NOMO-1 (cell line): ENCODE results near the gene ARFRP1.
"Not testable (repeated sequence)": the region's sequence is repeated elsewhere in the genome, so short reads cannot be mapped to it uniquely, and the experiment has no call there.

ENCODE experiments used
- DNase-seq, 2 experiments: peaks; one replicate each; lab custom pipeline; 2025; ENCODE audit not compliant: unreplicated experiment in 2 of 2; lab: John Stamatoyannopoulos, UW

The ARFRP1 gene

GRCh38 chr20:63679799-63680305, 27.9 kb downstream of the ARFRP1 start:
- no peak for DNase-seq

DNA sequence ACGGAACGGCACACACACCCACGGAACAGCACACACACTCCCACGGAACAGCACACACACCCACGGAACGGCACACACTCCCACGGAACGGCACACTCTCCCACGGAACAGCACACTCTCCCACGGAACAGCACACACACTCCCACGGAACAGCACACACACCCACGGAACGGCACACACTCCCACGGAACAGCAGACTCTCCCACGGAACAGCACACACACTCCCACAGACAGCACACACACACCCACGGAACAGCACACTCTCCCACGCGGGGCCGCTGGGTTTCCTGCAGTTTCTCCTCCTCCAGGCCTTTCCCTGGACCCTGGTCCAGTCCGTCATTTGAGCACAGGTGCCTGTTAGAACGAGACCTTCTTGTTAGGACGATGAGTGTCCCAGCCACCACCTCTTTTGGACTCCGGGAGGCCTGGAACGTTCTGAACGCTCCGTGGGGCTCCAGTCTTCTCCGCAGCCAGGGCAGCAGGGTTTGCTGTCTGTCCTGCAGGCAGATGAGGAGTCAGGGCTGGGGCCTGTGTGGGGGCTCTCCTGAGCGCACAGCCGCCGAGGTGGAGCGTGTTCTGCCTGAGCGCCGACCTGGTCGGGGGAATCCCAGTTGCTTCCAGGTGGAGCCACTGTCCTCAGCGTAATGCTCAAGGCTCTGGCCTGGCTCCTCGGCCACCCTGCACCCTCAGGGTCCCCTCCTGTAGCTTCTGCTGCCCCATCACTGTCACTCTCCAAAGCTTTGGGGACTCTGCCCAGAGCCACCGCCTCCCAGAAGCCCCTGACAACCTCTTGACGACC, 28.9 kb downstream of the ARFRP1 start:
- DNase-seq, result no peak

DNA sequence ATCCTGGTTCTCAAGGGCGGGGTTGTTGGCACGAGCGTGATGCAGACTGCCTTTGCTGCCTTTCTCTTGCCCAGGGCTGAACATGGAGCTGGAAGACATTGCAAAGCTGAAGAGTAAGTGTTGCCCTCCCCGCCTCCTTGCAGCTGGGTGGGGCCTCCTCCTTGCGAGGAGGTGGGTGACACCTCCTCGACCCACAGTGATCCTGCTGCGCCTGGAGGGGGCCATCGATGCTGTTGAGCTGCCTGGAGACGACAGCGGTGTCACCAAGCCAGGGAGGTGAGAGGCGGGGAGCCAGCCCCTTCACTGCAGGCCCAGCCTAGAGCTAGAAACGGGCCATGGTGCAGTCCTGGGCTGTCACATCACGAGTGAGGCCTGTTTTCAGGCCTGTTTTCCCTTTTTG, 29.7 kb downstream of the ARFRP1 start:
- no peak for DNase-seq

DNA sequence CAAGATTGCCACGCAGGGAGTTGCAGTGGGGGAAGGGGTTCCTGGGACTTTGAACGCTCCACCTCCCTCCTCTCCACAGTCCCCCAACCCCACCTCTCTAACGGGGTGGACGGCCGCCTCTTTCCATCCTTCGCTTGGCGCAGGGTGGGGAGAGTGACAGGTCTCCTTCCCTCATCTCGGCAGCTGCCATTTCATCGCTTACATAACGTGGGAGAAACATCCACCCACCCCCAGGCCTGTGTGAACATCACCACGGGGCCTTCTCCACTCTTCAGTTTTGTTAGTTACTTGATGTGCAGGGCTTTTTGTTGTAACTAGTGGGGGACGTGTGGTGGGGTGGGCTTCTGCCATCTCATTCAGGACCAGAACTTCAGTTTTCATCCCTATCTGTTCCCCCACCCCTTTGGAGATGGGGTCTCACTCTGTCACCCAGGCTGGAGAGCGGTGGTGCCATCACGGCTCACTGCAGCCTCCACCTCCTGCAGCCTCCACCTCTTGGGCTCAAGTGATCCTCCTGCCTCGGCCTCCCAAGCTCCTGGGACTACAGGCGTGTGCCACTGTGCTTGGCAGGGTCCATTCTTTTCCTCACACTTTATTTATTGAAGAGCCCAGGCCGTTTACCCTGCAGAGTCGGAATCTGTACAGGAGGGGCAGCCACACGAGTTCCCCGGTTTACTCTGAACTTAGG, 32.0 kb downstream of the ARFRP1 start:
- no peak for DNase-seq

- no peak for DNase-seq
Observed at GRCh38 chr20:63673951-63674350, 33.8 kb downstream of the ARFRP1 start.

DNA sequence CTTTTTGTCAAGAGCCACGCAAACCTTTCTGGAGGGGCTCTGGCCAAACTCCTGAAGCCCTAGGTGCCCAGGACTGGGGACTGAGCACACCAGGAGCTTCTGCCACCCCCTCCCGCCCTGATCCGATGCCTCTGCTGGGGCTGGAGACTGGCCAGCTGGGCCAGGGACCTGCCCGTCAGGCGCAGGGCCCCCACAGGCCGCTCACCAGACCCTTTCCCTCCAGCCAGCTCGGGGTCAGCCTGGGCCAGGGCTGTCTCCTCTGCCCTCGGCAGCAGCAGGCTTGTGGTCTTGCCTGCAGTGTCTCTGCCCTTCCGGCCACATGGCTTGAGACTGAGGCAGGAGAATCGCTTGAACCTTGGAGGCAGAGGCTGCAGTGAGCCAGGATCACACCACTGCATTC, 35.1 kb downstream of the ARFRP1 start:
- DNase-seq, result no peak

DNA sequence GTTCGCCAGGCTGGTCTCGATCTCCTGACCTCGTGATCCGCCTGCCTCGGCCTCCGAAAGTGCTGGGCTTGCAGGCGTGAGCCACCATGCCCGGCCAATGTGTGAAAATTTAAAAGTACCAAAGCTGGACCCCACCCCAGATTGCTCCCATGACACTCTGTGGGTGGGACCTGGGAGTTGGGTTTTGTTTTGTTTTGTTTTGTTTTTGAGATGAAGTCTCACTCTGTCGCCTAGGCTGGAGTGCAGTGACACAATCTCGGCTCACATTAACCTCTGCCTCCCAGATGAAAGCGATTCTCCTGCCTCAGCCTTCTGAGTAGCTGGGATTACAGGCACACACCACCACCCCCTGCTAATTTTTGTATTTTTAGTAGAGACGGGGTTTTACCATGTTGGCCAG, 36.1 kb downstream of the ARFRP1 start:
- DNase-seq, result not testable (repeated sequence)

- DNase-seq, result no peak
Observed at GRCh38 chr20:63668351-63668750, 39.4 kb downstream of the ARFRP1 start.

DNA sequence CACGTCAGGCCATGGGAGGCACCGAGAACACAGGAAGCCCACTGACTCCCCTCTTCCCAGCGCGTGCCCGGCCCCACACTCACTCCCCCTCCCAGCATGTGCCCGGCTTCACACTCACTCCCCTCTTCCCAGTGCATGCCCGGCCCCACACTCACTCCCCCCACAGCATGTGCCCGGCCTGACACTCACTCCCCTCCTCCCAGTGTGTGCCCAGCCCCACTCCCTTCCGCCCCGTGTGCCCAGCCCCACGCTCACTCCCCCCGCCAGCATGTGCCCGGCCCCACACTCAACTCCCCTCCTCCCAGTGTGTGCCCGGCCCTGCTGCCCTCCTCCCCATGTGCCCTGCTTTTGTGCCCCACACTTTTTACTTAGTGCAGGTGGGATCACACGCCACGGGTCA, 39.9 kb downstream of the ARFRP1 start:
- no peak for DNase-seq

DNA sequence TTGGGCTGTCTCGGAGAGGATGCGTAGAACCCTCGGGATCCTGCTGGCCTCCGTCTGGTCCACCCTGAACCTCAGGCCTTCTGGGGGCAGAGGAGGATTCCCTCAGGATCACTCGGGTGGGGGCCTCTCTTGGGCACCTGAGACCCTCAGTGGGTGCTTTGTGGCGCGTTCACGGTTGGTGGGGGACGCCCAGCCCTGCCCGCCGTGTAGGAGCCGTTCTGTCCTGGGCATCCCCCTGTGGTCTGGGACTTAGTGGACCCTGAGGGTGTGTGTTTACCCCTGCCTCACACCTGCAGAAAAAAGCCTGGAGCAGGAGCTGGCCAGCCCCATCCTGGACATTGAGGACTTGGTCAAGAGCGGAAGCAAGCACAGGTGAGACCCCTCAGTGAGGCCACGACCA, 42.1 kb downstream of the ARFRP1 start:
- DNase-seq, result no peak

- no peak for DNase-seq
Observed at GRCh38 chr20:63664861-63665594, 42.7 kb downstream of the ARFRP1 start.

- DNase-seq, result no peak
Observed at GRCh38 chr20:63664143-63664851, 43.5 kb downstream of the ARFRP1 start.

GRCh38 chr20:63663332-63664066, 44.3 kb downstream of the ARFRP1 start:
- no peak for DNase-seq

DNA sequence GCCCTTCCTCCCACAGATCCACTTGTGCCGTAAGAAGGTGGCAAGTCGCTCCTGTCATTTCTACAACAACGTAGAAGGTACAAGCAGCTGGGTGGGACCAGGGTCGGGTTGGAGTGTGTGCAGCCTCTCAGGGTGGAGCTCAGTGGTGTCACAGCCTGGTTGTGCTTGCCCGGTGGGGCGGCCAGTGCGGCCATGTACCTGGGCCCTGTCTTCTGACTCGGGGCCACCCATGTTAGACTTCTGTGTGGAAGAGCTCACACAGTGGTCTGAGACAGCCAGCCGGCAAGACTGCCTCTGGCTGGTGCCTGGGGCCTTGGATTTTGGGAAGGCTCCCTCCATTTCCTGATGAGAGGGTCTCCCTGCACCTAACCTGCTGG, 45.0 kb downstream of the ARFRP1 start:
- DNase-seq, result no peak

GRCh38 chr20:63661959-63662812, 45.6 kb downstream of the ARFRP1 start:
- DNase-seq, result no peak

DNA sequence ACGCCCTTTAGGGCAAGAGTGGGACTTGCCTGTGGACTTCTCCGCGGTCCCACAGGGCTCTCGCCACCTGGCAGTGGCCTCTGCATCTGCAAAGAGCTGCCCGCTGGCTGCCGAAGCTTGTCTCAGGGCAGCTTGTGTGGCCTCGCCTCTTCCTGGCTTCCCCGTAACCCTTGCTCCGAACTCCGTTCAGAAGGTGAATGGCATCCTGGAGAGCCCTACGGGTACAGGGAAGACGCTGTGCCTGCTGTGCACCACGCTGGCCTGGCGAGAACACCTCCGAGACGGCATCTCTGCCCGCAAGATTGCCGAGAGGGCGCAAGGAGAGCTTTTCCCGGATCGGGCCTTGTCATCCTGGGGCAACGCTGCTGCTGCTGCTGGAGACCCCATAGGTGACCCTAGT, 46.7 kb downstream of the ARFRP1 start:
- DNase-seq, result no peak

DNA sequence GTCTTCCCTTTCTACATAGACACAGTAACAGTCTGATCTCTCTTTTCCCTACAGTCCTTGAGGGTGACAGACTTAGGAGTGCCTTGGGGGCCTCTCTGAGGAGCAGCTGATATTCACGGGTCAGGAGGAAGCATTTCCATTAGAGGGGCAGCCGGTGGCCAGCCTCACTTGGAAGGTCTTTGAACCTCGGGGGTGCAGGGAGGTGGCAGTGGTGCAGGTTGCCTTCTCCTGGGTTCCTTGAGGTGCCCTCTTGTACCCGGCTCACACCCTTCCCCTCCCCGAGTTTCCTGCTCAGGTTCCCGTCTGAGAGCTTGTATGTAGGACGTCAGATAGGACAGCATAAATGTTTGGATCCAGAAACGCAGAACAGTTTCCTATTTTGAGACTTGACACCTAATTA, 47.2 kb downstream of the ARFRP1 start:
- no peak for DNase-seq

DNA sequence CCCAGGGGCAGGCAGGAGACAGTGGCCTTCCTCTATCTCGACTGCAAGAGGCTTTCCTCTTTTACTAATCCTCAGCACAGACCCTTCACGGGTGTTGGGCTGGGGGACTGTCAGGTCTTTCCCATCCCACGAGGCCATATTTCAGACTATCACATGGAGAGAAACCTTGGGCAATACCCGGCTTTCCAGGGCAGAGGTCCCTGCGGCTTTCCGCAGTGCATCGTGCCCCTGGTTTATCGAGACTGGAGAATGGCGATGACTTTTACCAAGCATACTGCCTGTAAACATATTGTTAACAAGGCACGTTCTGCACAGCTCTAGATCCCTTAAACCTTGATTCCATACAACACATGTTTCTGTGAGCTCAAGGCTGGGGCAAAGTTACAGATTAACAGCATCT, 47.6 kb downstream of the ARFRP1 start:
- not testable (repeated sequence) for DNase-seq

GRCh38 chr20:63659370-63659769, 48.4 kb downstream of the ARFRP1 start:
- DNase-seq, result no peak
